Uterus (tissue), 2 donors: Measurements from ENCODE around the gene ZPBP.
A peak's percentile ranks its signal among the peaks of the same experiment; 100 is the strongest.

Experiments
- CTCF ChIP-seq, 4 experiments: fragments of 200-600 bp in 2 of 4; fragments of 450-650 bp in 2 of 4; sonication (generic) in 2 of 4; IDR thresholded peaks; one replicate each; pipeline ENCODE4 v1.5.1; 2016 to 2019; ENCODE audit warnings: antibody characterized with exemption in 4 of 4, mild to moderate bottlenecking in 2 of 4, moderate library complexity in 1 of 4
- POLR2A ChIP-seq, 2 donors: fragments of 450-650 bp; IDR thresholded peaks; one replicate each; pipeline ENCODE4 v1.6.1; 2016; ENCODE audit warnings: antibody characterized with exemption in 2 of 2, mild to moderate bottlenecking in 1 of 2, moderate library complexity in 1 of 2

DNA sequence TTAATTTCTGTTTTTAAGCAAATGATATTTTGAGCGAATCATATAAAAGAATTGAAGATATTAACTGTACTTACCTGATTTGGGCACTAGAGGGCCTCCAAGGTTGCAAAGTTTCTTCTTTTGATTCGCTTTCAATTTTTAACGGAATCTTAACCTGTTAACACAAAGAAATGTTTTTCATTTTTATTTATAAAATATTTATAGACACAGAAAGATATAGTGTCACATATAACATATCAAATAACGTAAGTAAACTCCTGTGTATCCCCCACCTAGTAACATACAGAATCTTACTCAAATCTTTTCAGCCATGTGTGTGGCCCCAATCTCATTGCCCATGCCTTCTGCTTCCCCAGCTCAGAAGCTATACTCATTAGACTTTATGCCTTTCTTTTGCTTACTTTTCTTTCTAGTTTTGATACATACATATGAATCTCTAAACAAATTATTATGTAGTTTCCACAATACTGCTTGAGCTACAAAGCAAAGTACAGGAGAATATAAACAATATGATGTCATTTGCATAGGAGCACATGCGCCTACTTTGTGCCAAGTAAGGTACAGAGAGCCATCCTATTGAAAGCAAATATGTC lies 49.5 kb upstream of the ZPBP start:
- TF ChIP-seq CTCF (IDR thresholded peaks at IDR 0.05), result peak; percentile 48 to 60 (median 52)
- TF ChIP-seq POLR2A (IDR thresholded peaks at IDR 0.05), result no peak
